Adrenal gland (tissue), 12 donors: ENCODE measurements around the gene NDUFB6. TPM values are rescaled to one million over a fixed set of nuclear protein-coding genes. Genes with fewer than 3 reads are reported as not detected.
A peak's percentile ranks its signal among the peaks of the same experiment; 100 is the strongest.

ENCODE experiments used
- DNase-seq, 7 donors: peaks; one replicate each; pipeline ENCODE4 v3.0.0-alpha.2; 2019 to 2020
- H3K27ac ChIP-seq, 5 donors: fragments of 200-600 bp; sonication (generic) in 4 of 5; 1 replicate in 3 of 5; 2 replicates in 2 of 5; pipeline versions ENCODE4 v1.5.1 to v1.8.0; 2016 to 2020; ENCODE audit warnings: mild to moderate bottlenecking in 1 of 5
- H3K27me3 ChIP-seq: fragments of 200-600 bp; 2 replicates; pipeline ENCODE4 v1.8.0; 2021
- H3K36me3 ChIP-seq, 2 donors: fragments of 200-600 bp; replicated peaks in 1 of 2; 1 replicate in 1 of 2; 2 replicates in 1 of 2; pipeline versions ENCODE4 v1.5.1 to v1.8.0; 2018 to 2022
- H3K4me1 ChIP-seq, 2 donors: fragments of 200-600 bp; replicated peaks in 1 of 2; 1 replicate in 1 of 2; 2 replicates in 1 of 2; pipeline versions ENCODE4 v1.5.1 to v1.8.0; 2018 to 2021
- H3K4me3 ChIP-seq, 4 donors: fragments of 200-600 bp; sonication (generic) in 3 of 4; one replicate each; pipeline ENCODE4 v1.5.1; 2016 to 2018
- H3K9me3 ChIP-seq, 3 donors: fragments of 200-600 bp; sonication (generic) in 1 of 3; replicated peaks in 1 of 3; 1 replicate in 2 of 3; 2 replicates in 1 of 3; pipeline versions ENCODE4 v1.5.1 to v1.8.0; 2016 to 2021
- POLR2A ChIP-seq, 2 donors: fragments of 450-650 bp; IDR thresholded peaks; one replicate each; pipeline ENCODE4 v1.6.1; 2017; ENCODE audit warnings: antibody characterized with exemption in 2 of 2, mild to moderate bottlenecking in 2 of 2, moderate library complexity in 1 of 2
- WGBS, 4 donors: extraction: QIAGEN DNeasy Blood & Tissue Kit in 2 of 4; methylation state at CpG; one replicate each; pipeline versions ENCODE4 v1.1.5 to v1.1.7; 2013 to 2017; 5-methylcytosine and 5-hydroxymethylcytosine counted together
- intact Hi-C, 2 donors: fragments of 100-400 bp; cut with DNase I; formaldehyde crosslinking; loops; one replicate each; pipeline versions ENCODE4 v1.14.1 to v1.15.0; 2022 to 2023
- polyA plus RNA-seq, 3 donors: library from polyadenylated mRNA; stranded (reverse); fragments of 200-250 nt in 2 of 3; fragments of 350-450 nt in 1 of 3; fragmentation: Illumina TruSeq in 1 of 3; extraction: RNeasy Lipid Tissue Mini Kit (QIAGEN cat#74804) in 1 of 3; gene quantifications; one replicate each; pipeline ENCODE4 v1.2.3, GENCODE V29; 2013 to 2014
- total RNA-seq, 9 donors: library from RNA; depleted of rRNA in 4 of 9; stranded (reverse); fragments of >200 nt in 4 of 9; fragments of 120-200 nt in 1 of 9; fragmentation: NEBNext Ultra II Directional in 1 of 9; extraction: Animal tissue kit (Norgen Biotek cat#: 25700) in 1 of 9; gene quantifications; one replicate each; pipeline versions ENCODE4 v1.1.0 to v1.2.4, GENCODE V29; 2013 to 2023
- TF ChIP-seq, protein P1 (sequence below), 6 experiments: fragments of 450-650 bp in 4 of 6; fragments of 200-600 bp in 2 of 6; sonication (generic) in 1 of 6; IDR thresholded peaks; 1 replicate in 5 of 6; 2 replicates in 1 of 6; pipeline versions ENCODE4 v1.5.1 to v1.8.0; 2016 to 2021; ENCODE audit warnings: antibody characterized with exemption in 6 of 6, mild to moderate bottlenecking in 2 of 6, moderate library complexity in 1 of 6
- donor health status: healthy with polysubstance abuse.
- donor health status: Bipolar disorder and iron deficiency.
- donor health status: DM: yes; HTN: yes; CAD: no.
- donor health status: DM: no; HTN: no; CAD: no.
- donor health status: DM: no; HTN: no; CAD: no.
- donor health status: DM: yes; HTN: yes; CAD: no.

NDUFB6 gene
- total and polyA plus RNA-seq, 12 donors: 23.2 to 76.9 (median 49.6) TPM

GRCh38 chr9:32571969-32572899 lies 725 bp downstream of the NDUFB6 start:
- Histone ChIP-seq H3K4me1 (peaks cover 8 to 26% of the 10 kb centered on the region in 2 donors), H3K27me3 (no peaks in the 10 kb centered on the region), H3K36me3 (peaks cover 0 to 12% of the 10 kb centered on the region in 2 donors), H3K9me3 (no peaks in the 10 kb centered on the region), H3K4me3 (peak overlapping the region; percentile 11 to 84 (median 78)), H3K27ac (peak overlapping the region; percentile 8 to 88 (median 73))
- TF ChIP-seq, protein P1, sequence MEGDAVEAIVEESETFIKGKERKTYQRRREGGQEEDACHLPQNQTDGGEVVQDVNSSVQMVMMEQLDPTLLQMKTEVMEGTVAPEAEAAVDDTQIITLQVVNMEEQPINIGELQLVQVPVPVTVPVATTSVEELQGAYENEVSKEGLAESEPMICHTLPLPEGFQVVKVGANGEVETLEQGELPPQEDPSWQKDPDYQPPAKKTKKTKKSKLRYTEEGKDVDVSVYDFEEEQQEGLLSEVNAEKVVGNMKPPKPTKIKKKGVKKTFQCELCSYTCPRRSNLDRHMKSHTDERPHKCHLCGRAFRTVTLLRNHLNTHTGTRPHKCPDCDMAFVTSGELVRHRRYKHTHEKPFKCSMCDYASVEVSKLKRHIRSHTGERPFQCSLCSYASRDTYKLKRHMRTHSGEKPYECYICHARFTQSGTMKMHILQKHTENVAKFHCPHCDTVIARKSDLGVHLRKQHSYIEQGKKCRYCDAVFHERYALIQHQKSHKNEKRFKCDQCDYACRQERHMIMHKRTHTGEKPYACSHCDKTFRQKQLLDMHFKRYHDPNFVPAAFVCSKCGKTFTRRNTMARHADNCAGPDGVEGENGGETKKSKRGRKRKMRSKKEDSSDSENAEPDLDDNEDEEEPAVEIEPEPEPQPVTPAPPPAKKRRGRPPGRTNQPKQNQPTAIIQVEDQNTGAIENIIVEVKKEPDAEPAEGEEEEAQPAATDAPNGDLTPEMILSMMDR (IDR thresholded peaks at IDR 0.05): peak; percentile 28 to 76 (median 70)
- no peak for TF ChIP-seq POLR2A (IDR thresholded peaks at IDR 0.05)
- peak; percentile 51 to 87 (median 73) for DNase-seq
- intact Hi-C loops: no loop called here
- WGBS, 4 donors: 1 to 2% (median 1%) methylated on average over 16 to 17 of the region's 17 CpGs

- intact Hi-C loops: no loop called here
- peaks cover 0 to 28% of the 10 kb centered on the region in 2 donors for H3K36me3 ChIP-seq
These were observed 2.7 kb downstream of the NDUFB6 start for GRCh38 chr9:32570262-32570661.

DNA sequence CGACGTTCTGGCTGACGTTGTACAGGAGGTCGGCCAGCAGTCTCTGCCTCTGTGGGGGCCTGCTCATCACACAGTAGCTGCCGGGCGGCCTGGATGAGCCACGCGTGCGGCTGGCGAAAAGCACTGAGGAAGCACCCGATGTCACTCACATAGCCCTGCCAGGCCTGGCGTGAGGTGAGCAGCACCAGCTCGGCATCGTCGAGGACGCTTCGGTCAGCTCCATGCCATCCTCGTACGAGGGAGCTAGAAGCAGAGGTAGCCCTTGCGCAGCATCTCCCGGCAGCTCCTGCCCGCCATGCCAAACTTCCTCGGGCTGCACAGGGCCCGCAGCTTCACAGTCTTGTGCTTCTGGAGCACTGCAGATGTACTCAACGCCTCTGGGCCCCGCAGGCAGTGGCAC lies 6.2 kb downstream of the NDUFB6 start:
- Histone ChIP-seq H3K4me3 (no peak overlapping the region), H3K36me3 (peaks cover 0 to 33% of the 10 kb centered on the region in 2 donors), H3K4me1 (peaks cover 4 to 17% of the 10 kb centered on the region in 2 donors), H3K27me3 (no peaks in the 10 kb centered on the region), H3K27ac (no peak overlapping the region), H3K9me3 (no peaks in the 10 kb centered on the region)
- WGBS, 4 donors: 94 to 97% (median 96%) methylated on average over 10 to 26 of the region's 26 CpGs
- TF ChIP-seq, protein P1 (IDR thresholded peaks at IDR 0.05): no peak
- no peak for TF ChIP-seq POLR2A (IDR thresholded peaks at IDR 0.05)
- no peak for DNase-seq
- intact Hi-C loops: no loop called here

More at GRCh38 chr9:32570262-32570661, 2.7 kb downstream of the NDUFB6 start:
- H3K4me1 ChIP-seq: peaks cover 8 to 26% of the 10 kb centered on the region in 2 donors
- WGBS, 4 donors: 89 to 94% (median 91%) methylated on average over 4 of the region's 4 CpGs
- no peak overlapping the region for H3K4me3 ChIP-seq
- no peak overlapping the region for H3K27ac ChIP-seq
- H3K27me3 ChIP-seq: no peaks in the 10 kb centered on the region
- TF ChIP-seq, protein P1 (IDR thresholded peaks at IDR 0.05): no peak
- TF ChIP-seq POLR2A (IDR thresholded peaks at IDR 0.05): no peak
- DNase-seq: no peak
- no peaks in the 10 kb centered on the region for H3K9me3 ChIP-seq

GRCh38 chr9:32565967-32566366 lies 7.0 kb downstream of the NDUFB6 start:
- peaks cover 0 to 33% of the 10 kb centered on the region in 2 donors for H3K36me3 ChIP-seq
- no peak for DNase-seq
- H3K27me3 ChIP-seq: no peaks in the 10 kb centered on the region
- H3K27ac ChIP-seq: no peak overlapping the region
- TF ChIP-seq POLR2A (IDR thresholded peaks at IDR 0.05): no peak
- TF ChIP-seq, protein P1 (IDR thresholded peaks at IDR 0.05): no peak
- H3K4me3 ChIP-seq: no peak overlapping the region
- intact Hi-C loops: no loop called here
- no peaks in the 10 kb centered on the region for H3K9me3 ChIP-seq
- peaks cover 0 to 9% of the 10 kb centered on the region in 2 donors for H3K4me1 ChIP-seq
- WGBS, 4 donors: 89 to 96% (median 93%) methylated on average over 6 of the region's 6 CpGs
